BE2C (cell line): ENCODE measurements around the gene ALOX5AP.

Experiments used
- DNase-seq: peaks from one replicate; pipeline ENCODE4 v3.0.0-alpha.2; 2020
- H3K27me3 ChIP-seq: fragments of 250-450 bp; sonication (Bioruptor Pico); 2 replicates; pipeline ENCODE4 v1.5.1; 2020; ENCODE audit warnings: mild to moderate bottlenecking
- H3K36me3 ChIP-seq: fragments of 250-450 bp; sonication (Bioruptor Pico); 2 replicates; pipeline ENCODE4 v1.5.1; 2020; ENCODE audit warnings: mild to moderate bottlenecking
- H3K4me1 ChIP-seq: fragments of 250-450 bp; sonication (Bioruptor Pico); 2 replicates; pipeline ENCODE4 v1.5.1; 2020
- H3K4me3 ChIP-seq: 2 replicates; pipeline ENCODE4 v1.5.1; 2011; ENCODE audit warnings: low read depth, low read length
- H3K9me3 ChIP-seq: fragments of 250-450 bp; sonication (Bioruptor Pico); 2 replicates; pipeline ENCODE4 v1.5.1; 2020
- CTCF ChIP-seq: IDR thresholded peaks from 2 replicates; pipeline ENCODE4 v1.5.1; 2012; ENCODE audit warnings: mild to moderate bottlenecking, low read depth, low read length

ALOX5AP gene

DNA sequence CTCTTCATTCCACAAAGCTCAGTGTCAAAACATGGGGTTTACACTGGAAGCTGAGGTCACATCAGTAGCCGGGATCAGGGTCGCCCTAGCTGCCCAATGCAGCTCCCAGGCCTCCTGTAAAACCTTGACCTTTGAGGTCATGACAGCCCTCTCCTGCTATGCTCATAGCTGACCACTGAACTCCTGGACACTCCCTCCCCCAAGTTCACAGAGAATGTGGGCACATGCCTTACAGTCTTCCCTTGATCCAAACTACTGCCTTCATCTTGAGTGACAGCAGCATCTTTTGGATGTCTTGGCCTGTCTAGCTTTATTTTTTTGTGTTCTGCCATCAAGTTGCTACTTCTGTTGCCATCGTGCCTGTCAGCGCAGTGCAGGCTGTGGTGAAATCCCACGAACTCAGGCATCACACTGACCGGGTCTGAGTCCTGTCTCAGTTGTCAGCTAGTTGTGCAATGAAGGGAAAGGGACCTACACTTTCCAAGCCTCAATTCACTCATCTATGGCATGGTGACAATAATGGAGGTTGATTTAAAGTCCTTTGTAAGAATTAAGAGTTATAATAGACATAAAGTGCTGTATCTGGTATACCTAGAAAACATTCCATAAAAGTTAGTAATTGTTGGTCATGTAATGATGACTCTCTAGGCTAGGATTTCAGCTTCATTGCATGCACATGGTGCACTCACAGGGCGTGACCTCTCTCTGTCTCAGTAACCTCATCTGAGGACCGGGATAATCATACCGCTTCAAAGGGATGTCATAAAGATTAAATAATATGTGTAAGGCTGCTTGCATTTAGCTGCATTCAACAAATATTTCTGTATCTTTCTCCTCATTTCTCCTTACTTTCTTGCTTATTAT lies 16.4 kb upstream of the ALOX5AP start:
- H3K4me3 ChIP-seq, result no peak overlapping the region
- no peak for TF ChIP-seq CTCF
- no peaks in the 10 kb centered on the region for H3K36me3 ChIP-seq
- no peaks in the 10 kb centered on the region for H3K27me3 ChIP-seq
- no peaks in the 10 kb centered on the region for H3K4me1 ChIP-seq
- no peak for DNase-seq
- H3K9me3 ChIP-seq, result no peaks in the 10 kb centered on the region

DNA sequence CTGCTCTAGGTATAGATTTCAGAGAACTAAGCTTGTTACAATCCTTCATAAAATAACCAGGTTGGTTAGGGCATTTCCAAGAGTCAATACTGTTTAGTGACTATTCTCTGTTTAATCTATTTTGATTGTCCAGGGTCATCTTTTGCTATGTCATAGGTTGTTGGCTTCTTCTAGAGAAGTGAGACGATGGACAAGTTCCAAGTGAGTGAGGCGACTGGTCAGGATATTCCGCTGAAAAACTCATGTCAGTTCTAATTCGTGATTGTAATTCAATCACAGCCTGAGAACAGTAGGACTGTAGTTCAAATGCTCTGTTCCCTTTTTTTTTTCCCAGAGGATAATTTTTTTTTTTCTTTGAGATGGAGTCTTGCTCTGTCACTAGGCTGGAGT lies 15.8 kb upstream of the ALOX5AP start:
- DNase-seq, result no peak
- H3K36me3 ChIP-seq, result no peaks in the 10 kb centered on the region
- no peaks in the 10 kb centered on the region for H3K27me3 ChIP-seq
- no peaks in the 10 kb centered on the region for H3K9me3 ChIP-seq
- TF ChIP-seq CTCF, result no peak
- no peaks in the 10 kb centered on the region for H3K4me1 ChIP-seq
- H3K4me3 ChIP-seq, result no peak overlapping the region

DNA sequence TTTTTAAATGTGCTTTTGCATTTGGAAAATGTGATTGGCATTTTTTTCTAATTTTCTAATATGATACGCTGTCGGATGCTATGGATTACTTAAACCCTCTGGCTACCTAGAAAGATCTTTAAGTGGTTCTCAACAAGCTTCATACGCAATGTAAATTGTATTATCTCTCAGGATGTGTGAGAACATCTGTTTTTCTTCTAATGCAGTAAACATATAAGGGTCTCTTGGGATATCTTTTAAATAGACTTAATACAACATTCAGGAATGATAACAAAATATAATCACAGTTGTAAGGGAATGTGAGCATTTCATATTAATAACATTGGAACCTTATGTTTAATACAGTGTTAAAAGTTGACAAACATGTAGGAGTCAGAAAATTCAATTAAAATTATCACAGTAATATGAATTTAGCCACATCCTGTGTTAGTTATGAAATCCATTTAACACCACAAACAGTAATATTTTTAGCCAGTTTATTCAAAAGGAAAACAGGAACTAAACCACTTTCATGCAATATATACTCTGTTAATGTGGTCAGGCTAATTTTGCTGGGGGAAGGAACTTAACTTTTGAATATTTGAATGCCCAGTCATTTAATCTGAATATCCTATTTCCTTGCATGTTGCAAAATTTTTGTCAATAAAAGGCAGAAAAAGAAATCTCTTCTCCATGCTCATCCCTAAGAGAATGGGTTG lies 15.0 kb upstream of the ALOX5AP start:
- Histone ChIP-seq H3K4me3 (no peak overlapping the region), H3K4me1 (no peaks in the 10 kb centered on the region), H3K27me3 (no peaks in the 10 kb centered on the region), H3K9me3 (no peaks in the 10 kb centered on the region), H3K36me3 (no peaks in the 10 kb centered on the region)
- TF ChIP-seq CTCF, result no peak
- DNase-seq, result no peak

- DNase-seq, result no peak
- H3K27me3 ChIP-seq, result no peaks in the 10 kb centered on the region
- H3K36me3 ChIP-seq, result no peaks in the 10 kb centered on the region
- H3K9me3 ChIP-seq, result no peaks in the 10 kb centered on the region
- no peak for TF ChIP-seq CTCF
- H3K4me3 ChIP-seq, result no peak overlapping the region
- no peaks in the 10 kb centered on the region for H3K4me1 ChIP-seq
Measured at GRCh38 chr13:30721936-30722335, 13.4 kb upstream of the ALOX5AP start.

- Histone ChIP-seq H3K36me3 (no peaks in the 10 kb centered on the region), H3K4me1 (no peaks in the 10 kb centered on the region), H3K27me3 (no peaks in the 10 kb centered on the region), H3K9me3 (no peaks in the 10 kb centered on the region), H3K4me3 (no peak overlapping the region)
- no peak for DNase-seq
- TF ChIP-seq CTCF, result no peak
Measured at GRCh38 chr13:30722361-30722760, 13.0 kb upstream of the ALOX5AP start.

DNA sequence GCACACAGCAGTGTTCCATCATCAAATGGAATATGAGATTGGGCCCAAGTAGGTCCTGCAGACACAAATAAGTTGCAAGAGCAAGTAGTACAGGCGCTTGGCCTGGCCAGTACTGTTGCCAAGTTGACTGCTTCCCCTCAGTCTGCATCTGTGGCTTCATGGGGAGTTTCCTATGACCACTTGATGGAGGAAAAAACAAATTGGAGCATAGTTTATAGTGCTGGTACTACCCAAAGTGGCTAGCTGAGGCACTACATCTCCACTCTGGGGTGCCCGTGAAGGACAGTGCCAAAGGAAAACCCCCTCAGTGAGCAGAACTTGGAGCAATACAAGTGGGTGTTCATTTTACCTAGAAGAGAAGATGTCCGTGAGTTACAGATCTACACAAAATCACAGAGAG lies 10.6 kb upstream of the ALOX5AP start:
- Histone ChIP-seq H3K4me1 (no peaks in the 10 kb centered on the region), H3K4me3 (no peak overlapping the region), H3K9me3 (no peaks in the 10 kb centered on the region), H3K27me3 (no peaks in the 10 kb centered on the region), H3K36me3 (no peaks in the 10 kb centered on the region)
- no peak for DNase-seq
- no peak for TF ChIP-seq CTCF
